ENCODE data around the gene TES.

DNA sequence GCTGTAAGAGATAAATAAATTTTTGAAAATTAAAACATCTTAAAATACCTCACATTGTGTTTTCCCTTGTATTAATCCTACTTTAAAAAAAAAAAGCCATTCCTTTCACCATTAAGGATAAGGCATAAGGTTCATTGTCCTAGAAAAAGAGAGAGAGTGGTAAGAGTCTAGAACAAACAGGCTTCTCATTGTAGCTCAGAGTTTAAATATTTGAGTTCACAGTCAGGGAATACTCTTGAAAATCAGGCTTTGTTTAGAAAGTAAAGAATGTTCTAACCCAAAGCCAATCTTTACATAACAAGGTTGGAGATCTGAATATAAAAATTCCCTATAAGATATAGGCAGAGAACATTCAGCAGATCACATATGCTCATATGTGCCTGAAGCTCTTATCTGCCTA lies 40.2 kb upstream of the TES start:
- TF ChIP-seq, protein P1, sequence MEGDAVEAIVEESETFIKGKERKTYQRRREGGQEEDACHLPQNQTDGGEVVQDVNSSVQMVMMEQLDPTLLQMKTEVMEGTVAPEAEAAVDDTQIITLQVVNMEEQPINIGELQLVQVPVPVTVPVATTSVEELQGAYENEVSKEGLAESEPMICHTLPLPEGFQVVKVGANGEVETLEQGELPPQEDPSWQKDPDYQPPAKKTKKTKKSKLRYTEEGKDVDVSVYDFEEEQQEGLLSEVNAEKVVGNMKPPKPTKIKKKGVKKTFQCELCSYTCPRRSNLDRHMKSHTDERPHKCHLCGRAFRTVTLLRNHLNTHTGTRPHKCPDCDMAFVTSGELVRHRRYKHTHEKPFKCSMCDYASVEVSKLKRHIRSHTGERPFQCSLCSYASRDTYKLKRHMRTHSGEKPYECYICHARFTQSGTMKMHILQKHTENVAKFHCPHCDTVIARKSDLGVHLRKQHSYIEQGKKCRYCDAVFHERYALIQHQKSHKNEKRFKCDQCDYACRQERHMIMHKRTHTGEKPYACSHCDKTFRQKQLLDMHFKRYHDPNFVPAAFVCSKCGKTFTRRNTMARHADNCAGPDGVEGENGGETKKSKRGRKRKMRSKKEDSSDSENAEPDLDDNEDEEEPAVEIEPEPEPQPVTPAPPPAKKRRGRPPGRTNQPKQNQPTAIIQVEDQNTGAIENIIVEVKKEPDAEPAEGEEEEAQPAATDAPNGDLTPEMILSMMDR (IDR thresholded peaks at IDR 0.05) = no peak
- TF ChIP-seq POLR2A (IDR thresholded peaks at IDR 0.05) = no peak

Data from testis (tissue), 2 donors.